Gastrocnemius medialis (tissue), 4 donors: ENCODE measurements around the gene ARMS2.

Experiments used
- CTCF ChIP-seq, 5 experiments: fragments of 450-650 bp in 3 of 5; fragments of 200-600 bp in 2 of 5; sonication (generic) in 2 of 5; IDR thresholded peaks in 4 of 5; conservative IDR thresholded peaks in 1 of 5; 1 replicate in 4 of 5; 2 replicates in 1 of 5; pipeline ENCODE4 v1.5.1; 2016 to 2019; ENCODE audit warnings: antibody characterized with exemption in 5 of 5, mild to moderate bottlenecking in 3 of 5, moderate library complexity in 3 of 5
- POLR2A ChIP-seq, 2 donors: fragments of 450-650 bp; IDR thresholded peaks; one replicate each; pipeline ENCODE4 v1.6.1; 2017; ENCODE audit warnings: antibody characterized with exemption in 2 of 2, mild to moderate bottlenecking in 2 of 2, moderate library complexity in 2 of 2

GRCh38 chr10:122417667-122418066, 36.8 kb upstream of the ARMS2 start:
- TF ChIP-seq CTCF (IDR thresholded peaks at IDR 0.05 in 4 of 5, conservative IDR thresholded peaks at IDR 0.05 in 1 of 5) (no peak), POLR2A (IDR thresholded peaks at IDR 0.05) (no peak)
